T-cell (primary cell): Measurements from ENCODE around the gene SEMA3D. TPM values are rescaled to one million over a fixed set of nuclear protein-coding genes. Genes with fewer than 3 reads are reported as not detected.

Source experiments
- ATAC-seq, 4 experiments: fragments of 200-7000 bp in 3 of 4; fragments of 150-1000 bp in 1 of 4; cut with Tn5 transposase; replicated peaks in 1 of 4; 1 replicate in 3 of 4; 2 replicates in 1 of 4; pipeline ENCODE4 v1.10.0; 2021; ENCODE audit warnings: moderate library complexity in 3 of 4, mild to moderate bottlenecking in 2 of 4, moderate number of reproducible peaks in 1 of 4
- CTCF ChIA-PET, 2 donors: fragments of 300-600 bp; sonication (Branson Sonifier 250); formaldehyde crosslinking; loops; one replicate each; lab custom pipeline; 2022; ENCODE audit warnings: antibody characterized with exemption in 2 of 2; lab: Charles Lee
- POLR2A ChIA-PET, 2 donors: fragments of 300-600 bp; sonication (Branson Sonifier 250); formaldehyde crosslinking; loops; one replicate each; lab custom pipeline; 2022; ENCODE audit warnings: antibody characterized with exemption in 2 of 2; lab: Charles Lee
- DNase-seq, 35 experiments: peaks; one replicate each; pipeline versions ENCODE4 v3.0.0 to v3.0.0-alpha.2; 2013 to 2023
- H3K27ac ChIP-seq: one replicate; pipeline ENCODE4 v1.5.1; 2013; ENCODE audit warnings: low read length
- H3K27me3 ChIP-seq, 2 experiments: replicated peaks in 1 of 2; 1 replicate in 1 of 2; 2 replicates in 1 of 2; pipeline versions ENCODE4 v1.6.1 to v1.7.0; 2013; ENCODE audit warnings: low read length in 1 of 2, mixed read lengths in 1 of 2; ENCODE audit not compliant: control insufficient read depth in 2 of 2, insufficient read depth in 2 of 2; ENCODE audit errors: extremely low read depth in 1 of 2
- H3K36me3 ChIP-seq, 2 donors: 1 replicate in 1 of 2; 2 replicates in 1 of 2; pipeline versions ENCODE4 v1.6.1 to v1.7.0; 2013; ENCODE audit warnings: low read length in 1 of 2; ENCODE audit not compliant: control insufficient read depth in 2 of 2, insufficient read depth in 1 of 2; ENCODE audit errors: extremely low read depth in 1 of 2
- H3K4me1 ChIP-seq, 2 experiments: 1 replicate in 1 of 2; 2 replicates in 1 of 2; pipeline versions ENCODE4 v1.6.1 to v1.7.0; 2013; ENCODE audit warnings: low read length in 2 of 2, mixed read lengths in 1 of 2; ENCODE audit not compliant: insufficient read depth in 2 of 2, control insufficient read depth in 1 of 2; ENCODE audit errors: extremely low read depth in 1 of 2
- H3K4me3 ChIP-seq, 2 donors: 1 replicate in 1 of 2; 2 replicates in 1 of 2; pipeline versions ENCODE4 v1.5.1 to v1.7.0; 2013; ENCODE audit warnings: mild to moderate bottlenecking in 2 of 2, low read length in 1 of 2, moderate library complexity in 1 of 2; ENCODE audit not compliant: control insufficient read depth in 1 of 2; ENCODE audit errors: extremely low read depth in 1 of 2
- H3K9me3 ChIP-seq: 2 replicates; pipeline ENCODE4 v1.7.0; 2013
- H3K27ac Mint-ChIP-seq, 2 donors: one replicate each; pipeline ENCODE4 v1.8.0; 2020 to 2021; ENCODE audit warnings: mild to moderate bottlenecking in 2 of 2, mixed read lengths in 2 of 2
- H3K27me3 Mint-ChIP-seq, 2 donors: one replicate each; pipeline ENCODE4 v1.8.0; 2021 to 2022; ENCODE audit warnings: mixed read lengths in 2 of 2
- H3K36me3 Mint-ChIP-seq: one replicate; pipeline ENCODE4 v1.8.0; 2021; ENCODE audit warnings: mixed read lengths
- H3K4me1 Mint-ChIP-seq, 3 donors: one replicate each; pipeline ENCODE4 v1.8.0; 2020 to 2022; ENCODE audit warnings: mixed read lengths in 3 of 3, mild to moderate bottlenecking in 1 of 3
- H3K4me3 Mint-ChIP-seq, 3 donors: one replicate each; pipeline ENCODE4 v1.8.0; 2020 to 2022; ENCODE audit warnings: mild to moderate bottlenecking in 3 of 3, mixed read lengths in 3 of 3, moderate library complexity in 3 of 3
- H3K9me3 Mint-ChIP-seq, 3 donors: one replicate each; pipeline ENCODE4 v1.8.0; 2020 to 2022; ENCODE audit warnings: mixed read lengths in 3 of 3
- WGBS: methylation state at CpG from one replicate; pipeline ENCODE4 v1.1.5; 2013; ENCODE audit warnings: missing lambda C conversion rate; ENCODE audit not compliant: insufficient coverage; 5-methylcytosine and 5-hydroxymethylcytosine counted together
- total RNA-seq, 35 experiments: library from RNA in 6 of 35; stranded (reverse) in 6 of 35; fragments of 120-200 nt in 1 of 35; gene quantifications; one replicate each; pipeline versions ENCODE4 v1.2.1 to v1.2.4 and lab custom pipeline; 2013 to 2026

The SEMA3D gene
- total RNA-seq, 5 donors from 2014 or later (not counting 1 experiment from before 2014, with no cell fraction given) = 0.29 TPM; not detected in 4

DNA sequence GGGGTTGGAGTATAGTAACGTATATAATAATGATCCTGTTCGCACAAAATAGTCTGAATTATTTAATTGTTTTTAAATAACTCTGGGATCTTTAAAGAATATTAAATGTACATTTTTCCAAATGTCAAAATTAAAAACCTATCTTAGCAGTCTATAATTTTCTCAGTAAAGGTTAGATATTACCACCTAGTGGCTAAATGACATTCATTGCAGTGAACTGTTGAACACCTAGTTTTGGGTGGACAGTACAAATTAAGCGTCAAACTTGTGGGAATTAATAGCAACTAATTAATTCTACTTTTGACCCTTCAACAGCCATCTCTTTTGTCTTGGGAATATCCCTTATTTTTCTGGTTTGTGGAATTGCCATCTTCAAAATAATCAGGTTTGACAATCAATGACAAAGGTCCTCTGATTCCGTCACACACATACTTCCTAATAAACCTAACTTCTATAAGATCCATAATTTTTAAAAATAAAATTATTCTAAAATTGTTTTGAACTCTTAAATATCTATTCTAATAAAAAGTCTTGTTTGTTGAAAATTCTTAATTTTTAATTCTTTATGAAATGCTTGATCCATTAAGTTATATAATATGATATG, 165.7 kb downstream of the SEMA3D start:
- Histone ChIP-seq H3K9me3 (no peaks in the 10 kb centered on the region), H3K4me1 (no peaks in the 10 kb centered on the region), H3K4me3 (no peak overlapping the region), H3K27ac (no peak overlapping the region), H3K27me3 (no peaks in the 10 kb centered on the region), H3K36me3 (no peaks in the 10 kb centered on the region)
- ChIA-PET POLR2A (no interaction called here), CTCF (interaction anchor here (1.2 to 4.0 kb wide), 6 partner anchors 11 to 1089 kb away, joined by 3 to 30 read pairs (median 5); no protein-coding TSS in a partner anchor)
- H3K27me3 Mint-ChIP-seq = peaks cover 0 to 3% of the 10 kb centered on the region in 2 donors
- no peak overlapping the region for H3K4me3 Mint-ChIP-seq
- no peaks in the 10 kb centered on the region for H3K36me3 Mint-ChIP-seq
- no peaks in the 10 kb centered on the region for H3K4me1 Mint-ChIP-seq
- no peak for ATAC-seq
- H3K27ac Mint-ChIP-seq = no peak overlapping the region
- DNase-seq = no peak
- WGBS = no CpG with 5 or more reads among the region's 4 CpGs
- H3K9me3 Mint-ChIP-seq = no peaks in the 10 kb centered on the region

DNA sequence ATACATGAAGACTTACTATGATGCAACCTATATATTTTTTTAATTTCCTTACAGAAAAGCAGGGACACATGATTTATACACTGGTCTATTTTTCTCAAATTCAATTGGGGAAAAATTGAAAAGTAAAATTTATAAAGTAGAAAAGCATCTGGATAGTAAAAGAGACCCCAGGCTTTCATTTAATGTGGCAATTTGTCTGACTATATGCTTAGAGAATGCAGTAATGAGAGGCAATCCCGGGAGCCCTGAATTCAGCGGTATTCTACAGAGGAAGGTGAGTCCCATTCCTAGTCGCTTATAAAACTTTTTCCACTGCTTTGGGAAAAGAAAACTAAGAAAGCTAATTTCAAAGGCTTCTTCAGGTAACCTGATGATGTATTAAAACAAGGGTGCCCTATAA, 167.1 kb downstream of the SEMA3D start:
- CTCF ChIA-PET = interaction anchor here in 1 of 2 donors (0.6 to 4.0 kb wide), 4 partner anchors 9 to 1088 kb away, joined by 3 to 30 read pairs (median 4); no protein-coding TSS in a partner anchor
- Mint-ChIP-seq H3K27me3 (peaks cover 0 to 3% of the 10 kb centered on the region in 2 donors), H3K4me1 (no peaks in the 10 kb centered on the region), H3K9me3 (no peaks in the 10 kb centered on the region), H3K36me3 (no peaks in the 10 kb centered on the region), H3K4me3 (no peak overlapping the region), H3K27ac (no peak overlapping the region)
- WGBS = 100% methylated on average over 1 of the region's 3 CpGs
- POLR2A ChIA-PET = no interaction called here
- Histone ChIP-seq H3K4me3 (no peak overlapping the region), H3K9me3 (no peaks in the 10 kb centered on the region), H3K36me3 (no peaks in the 10 kb centered on the region), H3K27ac (no peak overlapping the region), H3K27me3 (no peaks in the 10 kb centered on the region), H3K4me1 (no peaks in the 10 kb centered on the region)
- DNase-seq = no peak
- no peak for ATAC-seq

DNA sequence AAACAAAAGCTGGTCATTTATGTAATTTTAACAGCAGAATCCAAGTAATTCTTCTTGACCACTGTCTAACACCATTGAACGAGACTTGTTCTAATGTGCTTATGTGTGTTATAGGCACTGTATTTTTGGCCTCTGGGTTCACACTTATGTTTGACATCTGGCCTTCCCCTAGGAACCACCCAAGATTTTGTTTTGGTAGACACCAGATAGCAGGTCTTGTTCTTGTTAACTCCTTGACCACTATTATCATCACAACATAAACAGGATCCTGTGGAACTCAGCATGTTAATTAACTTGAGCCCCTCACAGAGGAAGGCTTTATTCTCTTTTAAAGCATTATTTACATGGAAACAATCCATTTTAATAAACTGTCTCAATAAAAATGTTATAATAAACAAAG, 167.7 kb downstream of the SEMA3D start:
- no CpG with 5 or more reads among the region's 1 CpG for WGBS
- ChIA-PET CTCF (interaction anchor here (0.8 to 1.1 kb wide), 3 partner anchors 9 to 1088 kb away, joined by 3 read pairs; no protein-coding TSS in a partner anchor), POLR2A (no interaction called here)
- no peak overlapping the region for H3K27ac Mint-ChIP-seq
- H3K4me1 Mint-ChIP-seq = no peaks in the 10 kb centered on the region
- DNase-seq (no peak), ATAC-seq (no peak)
- no peaks in the 10 kb centered on the region for H3K9me3 ChIP-seq
- no peak overlapping the region for H3K4me3 ChIP-seq
- no peaks in the 10 kb centered on the region for H3K36me3 ChIP-seq
- H3K27ac ChIP-seq = no peak overlapping the region
- H3K36me3 Mint-ChIP-seq = no peaks in the 10 kb centered on the region
- H3K4me3 Mint-ChIP-seq = no peak overlapping the region
- no peaks in the 10 kb centered on the region for H3K27me3 ChIP-seq
- H3K9me3 Mint-ChIP-seq = no peaks in the 10 kb centered on the region
- H3K27me3 Mint-ChIP-seq = no peaks in the 10 kb centered on the region
- H3K4me1 ChIP-seq = no peaks in the 10 kb centered on the region

DNA sequence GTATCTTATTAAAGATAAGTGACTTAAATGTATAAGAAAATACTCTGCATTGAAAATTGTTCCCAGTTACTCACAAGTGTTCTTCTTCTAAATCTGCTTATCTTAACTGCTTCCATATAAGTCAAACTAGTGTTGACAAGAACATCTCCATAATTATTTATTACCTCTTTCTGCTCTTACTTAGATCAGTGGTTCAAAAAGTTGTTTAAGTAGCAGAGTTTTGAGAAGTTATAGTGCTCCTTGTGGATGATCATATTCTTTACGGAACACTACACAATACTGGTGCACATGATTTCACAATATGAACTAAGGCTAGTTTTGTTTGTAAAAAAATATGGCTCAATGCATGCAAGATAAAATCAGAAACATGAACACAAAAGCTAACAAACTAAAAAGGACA, 168.4 kb downstream of the SEMA3D start:
- CTCF ChIA-PET = interaction anchor here (0.8 to 0.9 kb wide), 2 partner anchors 10 to 1082 kb away, joined by 3 read pairs; no protein-coding TSS in a partner anchor
- no peak for DNase-seq
- H3K27me3 Mint-ChIP-seq = no peaks in the 10 kb centered on the region

DNA sequence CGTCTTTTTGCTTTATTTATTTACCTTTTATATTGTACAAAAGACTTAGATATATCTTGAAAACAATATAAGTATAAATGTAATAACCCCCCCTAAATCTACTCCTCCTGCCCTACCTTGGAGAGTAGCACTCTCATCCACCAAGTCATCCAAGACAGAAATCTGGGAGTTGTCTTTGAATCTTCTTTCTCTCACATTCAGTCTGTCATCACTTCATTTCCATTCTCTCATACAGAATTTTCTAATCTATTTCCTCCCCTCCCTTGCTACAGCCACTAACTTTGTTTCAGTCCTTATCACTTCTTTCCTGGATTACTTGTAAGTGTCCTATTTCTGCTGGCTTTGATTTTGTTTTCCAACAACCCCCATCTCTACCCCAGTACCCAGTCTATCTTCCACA, 170.6 kb downstream of the SEMA3D start:
- Mint-ChIP-seq H3K4me3 (no peak overlapping the region), H3K9me3 (no peaks in the 10 kb centered on the region), H3K36me3 (no peaks in the 10 kb centered on the region), H3K4me1 (no peaks in the 10 kb centered on the region), H3K27me3 (no peaks in the 10 kb centered on the region), H3K27ac (no peak overlapping the region)
- no peak overlapping the region for H3K4me3 ChIP-seq
- H3K36me3 ChIP-seq = no peaks in the 10 kb centered on the region
- no peaks in the 10 kb centered on the region for H3K4me1 ChIP-seq
- no peaks in the 10 kb centered on the region for H3K27me3 ChIP-seq
- ChIA-PET CTCF (interaction anchor here in 1 of 2 donors (0.7 kb wide), 1 partner anchor 201 kb away, joined by 4 read pairs; no protein-coding TSS in a partner anchor), POLR2A (no interaction called here)
- DNase-seq (no peak), ATAC-seq (no peak)
- WGBS = no CpG with 5 or more reads among the region's 1 CpG
- H3K27ac ChIP-seq = no peak overlapping the region
- H3K9me3 ChIP-seq = no peaks in the 10 kb centered on the region

More for the DNA sequence above, 168.4 kb downstream of the SEMA3D start:
- Histone ChIP-seq H3K4me1 (no peaks in the 10 kb centered on the region), H3K27ac (no peak overlapping the region), H3K36me3 (no peaks in the 10 kb centered on the region), H3K27me3 (no peaks in the 10 kb centered on the region), H3K4me3 (no peak overlapping the region), H3K9me3 (no peaks in the 10 kb centered on the region)
- H3K9me3 Mint-ChIP-seq = no peaks in the 10 kb centered on the region
- H3K27ac Mint-ChIP-seq = no peak overlapping the region
- H3K36me3 Mint-ChIP-seq = no peaks in the 10 kb centered on the region
- no peaks in the 10 kb centered on the region for H3K4me1 Mint-ChIP-seq
- no peak overlapping the region for H3K4me3 Mint-ChIP-seq
- POLR2A ChIA-PET = no interaction called here
- no CpG with 5 or more reads among the region's 1 CpG for WGBS
- ATAC-seq = no peak

DNA sequence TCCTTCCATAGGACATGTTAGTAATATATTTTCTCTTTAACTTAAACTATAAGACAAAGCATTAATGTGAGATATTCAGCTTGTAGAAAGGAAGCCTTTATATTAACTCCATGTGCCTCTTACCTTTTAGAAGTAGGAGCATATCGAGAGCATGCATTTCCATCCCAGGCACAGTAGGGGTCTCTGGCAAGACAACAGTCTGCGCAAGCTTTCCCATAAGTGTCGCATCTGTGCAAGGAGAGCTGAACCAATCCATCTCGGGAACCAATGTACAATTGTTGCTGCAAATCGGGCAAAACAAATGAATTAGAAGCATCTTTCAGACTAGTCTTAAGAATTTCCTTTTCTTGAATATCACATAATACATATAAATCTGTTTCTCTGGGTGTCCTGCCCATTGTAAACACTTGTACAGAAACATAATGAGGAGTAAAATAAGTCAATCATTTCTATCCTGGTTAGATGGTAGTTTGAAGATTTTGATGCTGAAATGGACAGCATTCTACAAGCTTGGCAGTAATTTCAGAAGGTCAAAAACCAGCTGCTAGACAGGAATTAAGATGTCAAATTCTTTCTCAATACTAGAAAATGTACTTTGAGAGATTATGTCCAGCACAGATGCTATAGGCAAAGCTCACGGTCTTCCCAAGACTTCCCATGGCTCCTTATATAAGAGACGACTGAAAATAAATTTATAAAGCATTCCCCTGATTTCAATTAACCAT, 171.8 kb downstream of the SEMA3D start:
- Mint-ChIP-seq H3K36me3 (no peaks in the 10 kb centered on the region), H3K27ac (no peak overlapping the region), H3K4me1 (no peaks in the 10 kb centered on the region), H3K9me3 (no peaks in the 10 kb centered on the region), H3K4me3 (no peak overlapping the region), H3K27me3 (no peaks in the 10 kb centered on the region)
- no peak for DNase-seq
- ATAC-seq = no peak
- no peaks in the 10 kb centered on the region for H3K36me3 ChIP-seq
- no peak overlapping the region for H3K4me3 ChIP-seq
- ChIA-PET POLR2A (no interaction called here), CTCF (interaction anchor here in 1 of 2 donors (0.9 kb wide), 1 partner anchor 9 kb away, joined by 3 read pairs; no protein-coding TSS in a partner anchor)
- H3K27me3 ChIP-seq = no peaks in the 10 kb centered on the region
- no peaks in the 10 kb centered on the region for H3K9me3 ChIP-seq
- WGBS = 96% methylated on average over 4 of the region's 7 CpGs
- no peak overlapping the region for H3K27ac ChIP-seq
- H3K4me1 ChIP-seq = no peaks in the 10 kb centered on the region
